HepG2 (cell line): ENCODE measurements around the gene GGT1. TPM values are rescaled to one million over a fixed set of nuclear protein-coding genes. Genes with fewer than 3 reads are reported as not detected.

Experiments used
- CC2D1A ChIP-seq: sonication (generic); formaldehyde crosslinking; IDR thresholded peaks from 2 replicates; pipeline ENCODE4 v1.8.1; 2023; ENCODE audit warnings: mild to moderate bottlenecking, missing genetic modification reagents
- HMG20A ChIP-seq: IDR thresholded peaks from 2 replicates; pipeline ENCODE4 v1.6.1; 2016; ENCODE audit warnings: borderline replicate concordance
- IKZF4 ChIP-seq: sonication (generic); formaldehyde crosslinking; IDR thresholded peaks from 2 replicates; pipeline ENCODE4 v1.5.1; 2020; ENCODE audit warnings: borderline replicate concordance, mild to moderate bottlenecking, low read depth, missing genetic modification reagents; ENCODE audit errors: not compliant biosample characterization
- KDM5A ChIP-seq: fragments of 200-600 bp; sonication (generic); IDR thresholded peaks from 2 replicates; pipeline ENCODE4 v1.7.0; 2018; ENCODE audit warnings: antibody characterized with exemption, mild to moderate bottlenecking, low read length, borderline replicate concordance
- RARA ChIP-seq: IDR thresholded peaks from 2 replicates; pipeline ENCODE4 v1.6.1; 2016; ENCODE audit warnings: missing genetic modification reagents, missing compliant biosample characterization
- REL ChIP-seq: sonication (generic); formaldehyde crosslinking; conservative IDR thresholded peaks from 2 replicates; pipeline ENCODE4 v1.8.0; 2022; ENCODE audit warnings: mild to moderate bottlenecking, missing genetic modification reagents, moderate library complexity
- ZBTB20 ChIP-seq: sonication (generic); formaldehyde crosslinking; IDR thresholded peaks from 2 replicates; pipeline ENCODE4 v1.8.1; 2023; ENCODE audit warnings: missing genetic modification reagents, low read depth, mild to moderate bottlenecking, borderline replicate concordance
- ZKSCAN1 ChIP-seq: fragments of 150-350 bp; IDR thresholded peaks from 2 replicates; pipeline ENCODE4 v1.6.1; 2014; ENCODE audit warnings: low read length
- ZMAT3 ChIP-seq: sonication (generic); formaldehyde crosslinking; conservative IDR thresholded peaks from 2 replicates; pipeline ENCODE4 v1.7.0; 2021; ENCODE audit warnings: missing genetic modification reagents
- ZMYM4 ChIP-seq: sonication (generic); formaldehyde crosslinking; IDR thresholded peaks from 2 replicates; pipeline ENCODE4 v1.8.1; 2023; ENCODE audit warnings: mild to moderate bottlenecking, missing genetic modification reagents
- ZNF337 ChIP-seq: sonication (generic); formaldehyde crosslinking; IDR thresholded peaks from 2 replicates; pipeline ENCODE4 v1.5.1; 2020; ENCODE audit warnings: missing genetic modification reagents, low read depth, mild to moderate bottlenecking, borderline replicate concordance
- ZNF432 ChIP-seq: sonication (generic); formaldehyde crosslinking; IDR thresholded peaks from 2 replicates; pipeline ENCODE4 v1.5.0; 2020; ENCODE audit warnings: missing genetic modification reagents, mild to moderate bottlenecking, borderline replicate concordance
- ZNF577 ChIP-seq: sonication (generic); formaldehyde crosslinking; IDR thresholded peaks from 2 replicates; pipeline ENCODE4 v1.4.0; 2020; ENCODE audit warnings: mild to moderate bottlenecking, low read depth, missing genetic modification reagents, borderline replicate concordance
- ZNF816 ChIP-seq: sonication (generic); formaldehyde crosslinking; IDR thresholded peaks from 2 replicates; pipeline ENCODE4 v1.8.0; 2022; ENCODE audit warnings: missing genetic modification reagents, mild to moderate bottlenecking, borderline replicate concordance
- ZSCAN29 ChIP-seq: sonication (generic); formaldehyde crosslinking; conservative IDR thresholded peaks from 2 replicates; pipeline ENCODE4 v1.4.0; 2020; ENCODE audit warnings: mild to moderate bottlenecking, missing genetic modification reagents
- ZSCAN30 ChIP-seq: sonication (generic); formaldehyde crosslinking; IDR thresholded peaks from 2 replicates; pipeline ENCODE4 v1.5.0; 2020; ENCODE audit warnings: mild to moderate bottlenecking, missing genetic modification reagents
- polyA plus RNA-seq, 8 experiments: library from polyadenylated mRNA; depleted of rRNA in 3 of 8; stranded (reverse) in 7 of 8; unstranded in 1 of 8; fragments of >200 nt; fragmentation: Illumina TruSeq in 4 of 8; extraction: Trizol in 4 of 8; gene quantifications; 2 replicates each; pipeline versions ENCODE4 v1.2.1 to v1.2.3, GENCODE V29; 2011 to 2016; ENCODE audit warnings: low read depth in 4 of 8, missing spikeins in 1 of 8, mixed read lengths in 1 of 8; ENCODE audit not compliant: insufficient read depth in 1 of 8
- total RNA-seq, 5 experiments: library from RNA; depleted of rRNA; stranded (reverse); fragments of >200 nt; fragmentation: Illumina TruSeq; extraction: Trizol; gene quantifications; 2 replicates each; pipeline ENCODE4 v1.2.3, GENCODE V29; 2016; ENCODE audit warnings: low read depth in 1 of 5
- TF ChIP-seq, protein P1 (sequence below): sonication (generic); IDR thresholded peaks from 2 replicates; pipeline ENCODE4 v1.6.1; 2016; ENCODE audit warnings: low read depth, borderline replicate concordance
- TF ChIP-seq, protein P2 (sequence below): sonication (generic); formaldehyde crosslinking; IDR thresholded peaks from 2 replicates; pipeline ENCODE4 v1.8.0; 2022; ENCODE audit warnings: mild to moderate bottlenecking, missing genetic modification reagents; ENCODE audit not compliant: insufficient replicate concordance
- TF ChIP-seq, protein P3 (sequence below): sonication (generic); formaldehyde crosslinking; IDR thresholded peaks from 2 replicates; pipeline ENCODE4 v1.5.1; 2020; ENCODE audit warnings: missing genetic modification reagents, mild to moderate bottlenecking, borderline replicate concordance
- TF ChIP-seq, protein P4 (sequence below): sonication (generic); formaldehyde crosslinking; IDR thresholded peaks from 2 replicates; pipeline ENCODE4 v1.5.0; 2020; ENCODE audit warnings: mild to moderate bottlenecking, missing genetic modification reagents, moderate library complexity
- TF ChIP-seq, protein P5 (sequence below): sonication (generic); formaldehyde crosslinking; IDR thresholded peaks from 2 replicates; pipeline ENCODE4 v1.5.1; 2020; ENCODE audit warnings: mild to moderate bottlenecking, moderate library complexity, missing genetic modification reagents

GGT1 gene
- total and polyA plus RNA-seq, 2 of the 13 experiments (the other 11 are each of a cell fraction or from before 2014, with no cell fraction given) = 29.9 to 103 TPM

DNA sequence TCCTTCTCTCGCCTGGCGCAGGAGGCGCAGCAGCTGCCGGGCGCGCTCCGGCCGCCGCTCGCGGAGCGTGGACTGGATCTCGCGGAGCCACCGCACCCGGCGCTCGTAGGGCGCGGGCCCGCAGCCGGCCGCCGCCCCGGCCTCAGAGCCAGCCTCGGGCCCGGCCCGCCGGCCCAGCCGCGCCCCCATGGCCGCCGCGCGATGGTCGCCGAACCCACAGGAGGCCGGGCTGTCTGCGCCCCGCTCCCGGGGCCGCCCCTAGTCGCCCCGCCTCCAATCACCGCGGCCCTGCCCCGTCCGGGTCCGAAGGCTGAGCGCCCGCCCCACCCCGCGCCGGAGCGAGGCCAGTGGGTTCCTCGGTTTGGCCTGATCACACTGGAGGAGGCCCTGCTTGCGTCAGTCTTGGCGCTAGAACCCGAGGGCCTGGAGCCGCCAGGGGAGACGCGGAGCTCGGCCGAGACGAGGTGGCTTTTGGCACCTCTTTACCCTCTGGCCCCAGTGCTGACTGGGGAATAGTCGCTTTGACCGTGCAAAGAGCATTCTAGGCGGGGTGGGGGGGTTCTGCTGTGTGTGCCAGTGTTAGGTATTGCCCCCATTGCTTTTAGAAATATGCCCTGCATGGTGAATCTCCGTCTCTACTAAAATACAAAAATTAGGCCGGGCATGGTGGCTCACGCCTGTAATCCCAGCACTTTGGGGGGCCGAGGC lies 10.0 kb upstream of the GGT1 start, which contains the start of gene LRRC75B (continued):
- peak; percentile 46; the same call in 1 of the 2 replicates for TF ChIP-seq HMG20A (CRISPR knock-in tag)
- TF ChIP-seq, protein P1, sequence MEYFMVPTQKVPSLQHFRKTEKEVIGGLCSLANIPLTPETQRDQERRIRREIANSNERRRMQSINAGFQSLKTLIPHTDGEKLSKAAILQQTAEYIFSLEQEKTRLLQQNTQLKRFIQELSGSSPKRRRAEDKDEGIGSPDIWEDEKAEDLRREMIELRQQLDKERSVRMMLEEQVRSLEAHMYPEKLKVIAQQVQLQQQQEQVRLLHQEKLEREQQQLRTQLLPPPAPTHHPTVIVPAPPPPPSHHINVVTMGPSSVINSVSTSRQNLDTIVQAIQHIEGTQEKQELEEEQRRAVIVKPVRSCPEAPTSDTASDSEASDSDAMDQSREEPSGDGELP = 0 out of 2 replicates have a peak, but pooled peaks have one; percentile 8
- TF ChIP-seq ZSCAN29 (CRISPR knock-in tag) = no peak
- TF ChIP-seq, protein P2, sequence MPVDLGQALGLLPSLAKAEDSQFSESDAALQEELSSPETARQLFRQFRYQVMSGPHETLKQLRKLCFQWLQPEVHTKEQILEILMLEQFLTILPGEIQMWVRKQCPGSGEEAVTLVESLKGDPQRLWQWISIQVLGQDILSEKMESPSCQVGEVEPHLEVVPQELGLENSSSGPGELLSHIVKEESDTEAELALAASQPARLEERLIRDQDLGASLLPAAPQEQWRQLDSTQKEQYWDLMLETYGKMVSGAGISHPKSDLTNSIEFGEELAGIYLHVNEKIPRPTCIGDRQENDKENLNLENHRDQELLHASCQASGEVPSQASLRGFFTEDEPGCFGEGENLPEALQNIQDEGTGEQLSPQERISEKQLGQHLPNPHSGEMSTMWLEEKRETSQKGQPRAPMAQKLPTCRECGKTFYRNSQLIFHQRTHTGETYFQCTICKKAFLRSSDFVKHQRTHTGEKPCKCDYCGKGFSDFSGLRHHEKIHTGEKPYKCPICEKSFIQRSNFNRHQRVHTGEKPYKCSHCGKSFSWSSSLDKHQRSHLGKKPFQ = peak; percentile 86
- TF ChIP-seq RARA (CRISPR knock-in tag) = peak; percentile 73
- TF ChIP-seq, protein P3, sequence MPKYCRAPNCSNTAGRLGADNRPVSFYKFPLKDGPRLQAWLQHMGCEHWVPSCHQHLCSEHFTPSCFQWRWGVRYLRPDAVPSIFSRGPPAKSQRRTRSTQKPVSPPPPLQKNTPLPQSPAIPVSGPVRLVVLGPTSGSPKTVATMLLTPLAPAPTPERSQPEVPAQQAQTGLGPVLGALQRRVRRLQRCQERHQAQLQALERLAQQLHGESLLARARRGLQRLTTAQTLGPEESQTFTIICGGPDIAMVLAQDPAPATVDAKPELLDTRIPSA (CRISPR knock-in tag) = no peak
- TF ChIP-seq ZMAT3 (CRISPR knock-in tag) = peak; percentile 88
- peak; percentile 9; the same call in 1 of the 2 replicates for TF ChIP-seq ZNF337 (CRISPR knock-in tag)
- no peak for TF ChIP-seq ZKSCAN1
- no peak for TF ChIP-seq KDM5A
- no peak for TF ChIP-seq ZNF577 (CRISPR knock-in tag)
- no peak for TF ChIP-seq CC2D1A
- TF ChIP-seq ZNF816 = peak; percentile 95; the same call in 1 of the 2 replicates
- TF ChIP-seq ZSCAN30 (CRISPR knock-in tag) = 0 out of 2 replicates have a peak, but pooled peaks have one; percentile 38
- TF ChIP-seq ZNF432 (CRISPR knock-in tag) = no peak
- TF ChIP-seq REL (CRISPR knock-in tag) = 0 out of 2 replicates have a peak, but pooled peaks have one; percentile 65
- TF ChIP-seq, protein P4, sequence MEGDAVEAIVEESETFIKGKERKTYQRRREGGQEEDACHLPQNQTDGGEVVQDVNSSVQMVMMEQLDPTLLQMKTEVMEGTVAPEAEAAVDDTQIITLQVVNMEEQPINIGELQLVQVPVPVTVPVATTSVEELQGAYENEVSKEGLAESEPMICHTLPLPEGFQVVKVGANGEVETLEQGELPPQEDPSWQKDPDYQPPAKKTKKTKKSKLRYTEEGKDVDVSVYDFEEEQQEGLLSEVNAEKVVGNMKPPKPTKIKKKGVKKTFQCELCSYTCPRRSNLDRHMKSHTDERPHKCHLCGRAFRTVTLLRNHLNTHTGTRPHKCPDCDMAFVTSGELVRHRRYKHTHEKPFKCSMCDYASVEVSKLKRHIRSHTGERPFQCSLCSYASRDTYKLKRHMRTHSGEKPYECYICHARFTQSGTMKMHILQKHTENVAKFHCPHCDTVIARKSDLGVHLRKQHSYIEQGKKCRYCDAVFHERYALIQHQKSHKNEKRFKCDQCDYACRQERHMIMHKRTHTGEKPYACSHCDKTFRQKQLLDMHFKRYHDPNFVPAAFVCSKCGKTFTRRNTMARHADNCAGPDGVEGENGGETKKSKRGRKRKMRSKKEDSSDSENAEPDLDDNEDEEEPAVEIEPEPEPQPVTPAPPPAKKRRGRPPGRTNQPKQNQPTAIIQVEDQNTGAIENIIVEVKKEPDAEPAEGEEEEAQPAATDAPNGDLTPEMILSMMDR (CRISPR knock-in tag) = peak; percentile 19
- TF ChIP-seq ZBTB20 (CRISPR knock-in tag) = no peak
- TF ChIP-seq ZMYM4 = peak; percentile 47; the same call in 1 of the 2 replicates
- TF ChIP-seq, protein P5, sequence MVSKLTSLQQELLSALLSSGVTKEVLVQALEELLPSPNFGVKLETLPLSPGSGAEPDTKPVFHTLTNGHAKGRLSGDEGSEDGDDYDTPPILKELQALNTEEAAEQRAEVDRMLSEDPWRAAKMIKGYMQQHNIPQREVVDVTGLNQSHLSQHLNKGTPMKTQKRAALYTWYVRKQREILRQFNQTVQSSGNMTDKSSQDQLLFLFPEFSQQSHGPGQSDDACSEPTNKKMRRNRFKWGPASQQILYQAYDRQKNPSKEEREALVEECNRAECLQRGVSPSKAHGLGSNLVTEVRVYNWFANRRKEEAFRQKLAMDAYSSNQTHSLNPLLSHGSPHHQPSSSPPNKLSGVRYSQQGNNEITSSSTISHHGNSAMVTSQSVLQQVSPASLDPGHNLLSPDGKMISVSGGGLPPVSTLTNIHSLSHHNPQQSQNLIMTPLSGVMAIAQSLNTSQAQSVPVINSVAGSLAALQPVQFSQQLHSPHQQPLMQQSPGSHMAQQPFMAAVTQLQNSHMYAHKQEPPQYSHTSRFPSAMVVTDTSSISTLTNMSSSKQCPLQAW (CRISPR knock-in tag) = peak; percentile 91
- TF ChIP-seq IKZF4 (CRISPR knock-in tag) = no peak
